Prostate gland (tissue), 2 donors: ENCODE results near the gene TAF3. TPM values are rescaled to one million over a fixed set of nuclear protein-coding genes. Genes with fewer than 3 reads are reported as not detected.

Experiments used
- DNase-seq: peaks from one replicate; pipeline ENCODE4 v3.0.0-alpha.2; 2019; ENCODE audit warnings: low spot score
- H3K27ac ChIP-seq, 2 donors: fragments of 200-600 bp; sonication (generic); 2 replicates each; pipeline ENCODE4 v1.5.1; 2017 to 2019
- H3K27me3 ChIP-seq: fragments of 200-600 bp; sonication (generic); replicated peaks from 2 replicates; pipeline ENCODE4 v1.5.1; 2019; ENCODE audit not compliant: insufficient read depth
- H3K36me3 ChIP-seq, 2 donors: fragments of 200-600 bp; sonication (generic); 1 replicate in 1 of 2; 2 replicates in 1 of 2; pipeline versions ENCODE4 v1.5.1 to v1.8.1; 2017 to 2019
- H3K4me1 ChIP-seq: fragments of 200-600 bp; sonication (generic); replicated peaks from 2 replicates; pipeline ENCODE4 v1.5.1; 2019
- H3K4me3 ChIP-seq, 2 donors: fragments of 200-600 bp; sonication (generic); 2 replicates each; pipeline ENCODE4 v1.5.1; 2017 to 2019
- H3K9me3 ChIP-seq: fragments of 200-600 bp; sonication (generic); 2 replicates; pipeline ENCODE4 v1.5.1; 2017
- POLR2A ChIP-seq: fragments of 450-650 bp; IDR thresholded peaks from one replicate; pipeline ENCODE4 v1.6.1; 2016; ENCODE audit warnings: antibody characterized with exemption, mild to moderate bottlenecking
- POLR2AphosphoS5 ChIP-seq: sonication (generic); formaldehyde crosslinking; IDR thresholded peaks from one replicate; pipeline ENCODE4 v1.6.1; 2017; ENCODE audit warnings: antibody characterized with exemption
- WGBS: methylation state at CpG from one replicate; pipeline ENCODE4 v1.1.5; 2018; 5-methylcytosine and 5-hydroxymethylcytosine counted together
- intact Hi-C: fragments of 100-400 bp; cut with DNase I; formaldehyde crosslinking; loops from one replicate; pipeline ENCODE4 v1.14.2; 2022
- total RNA-seq, 2 donors: library from RNA; depleted of rRNA; stranded (reverse); fragments of >200 nt; gene quantifications; one replicate each; pipeline ENCODE4 v1.1.0, GENCODE V29; 2016
- TF ChIP-seq, protein P1 (sequence below), 4 experiments: fragments of 200-600 bp in 2 of 4; fragments of 450-650 bp in 2 of 4; sonication (generic) in 2 of 4; IDR thresholded peaks; 1 replicate in 3 of 4; 2 replicates in 1 of 4; pipeline ENCODE4 v1.5.1; 2016 to 2019; ENCODE audit warnings: antibody characterized with exemption in 4 of 4, mild to moderate bottlenecking in 2 of 4, moderate library complexity in 2 of 4

TAF3 gene
- total RNA-seq, 2 donors from 2014 or later: 4.4 to 20.2 TPM

DNA sequence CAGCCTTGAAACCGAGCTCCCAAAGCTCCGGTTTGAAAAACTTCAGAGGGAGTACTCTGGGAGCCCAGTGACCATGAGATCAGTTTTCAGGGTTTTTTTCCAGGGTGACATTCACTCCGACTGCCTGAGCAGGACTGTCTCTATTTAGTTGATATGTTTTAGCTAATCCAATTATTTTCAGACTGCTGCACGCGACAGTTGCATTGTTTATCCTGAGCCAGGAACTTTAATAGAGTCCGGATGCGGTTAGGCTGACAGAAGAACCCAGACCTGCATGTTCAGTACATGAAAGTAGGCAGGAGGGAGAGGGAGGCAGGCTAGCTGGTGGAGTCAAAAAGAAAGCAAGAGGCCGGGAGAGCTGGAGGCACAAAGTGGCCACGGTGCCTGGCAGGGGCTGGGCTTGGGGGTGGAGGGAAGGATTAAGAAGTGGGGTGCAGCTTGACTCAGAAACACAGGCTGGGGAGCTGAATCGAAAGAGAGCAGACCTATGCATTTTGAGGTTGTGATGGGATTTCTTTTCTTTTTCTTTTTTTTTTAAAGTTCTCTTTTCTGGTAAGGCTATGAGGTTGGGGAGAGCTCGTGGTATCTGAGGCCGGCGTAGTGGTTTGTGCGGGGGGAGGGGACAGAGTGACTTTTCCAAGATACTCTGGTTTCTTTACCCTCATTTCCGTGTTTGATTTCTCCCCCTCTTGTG is 241.9 kb downstream of the TAF3 start:
- 19% methylated on average over 15 of the region's 15 CpGs for WGBS
- TF ChIP-seq POLR2AphosphoS5: peak; percentile 18
- TF ChIP-seq POLR2A: no peak
- DNase-seq: no peak
- intact Hi-C loops: no loop called here
- Histone ChIP-seq H3K4me1 (peaks cover 4% of the 10 kb centered on the region), H3K27ac (peak overlapping the region; percentile 52 to 75), H3K4me3 (peak overlapping the region; percentile 4 to 59), H3K9me3 (no peaks in the 10 kb centered on the region), H3K36me3 (no peaks in the 10 kb centered on the region), H3K27me3 (no peaks in the 10 kb centered on the region)

DNA sequence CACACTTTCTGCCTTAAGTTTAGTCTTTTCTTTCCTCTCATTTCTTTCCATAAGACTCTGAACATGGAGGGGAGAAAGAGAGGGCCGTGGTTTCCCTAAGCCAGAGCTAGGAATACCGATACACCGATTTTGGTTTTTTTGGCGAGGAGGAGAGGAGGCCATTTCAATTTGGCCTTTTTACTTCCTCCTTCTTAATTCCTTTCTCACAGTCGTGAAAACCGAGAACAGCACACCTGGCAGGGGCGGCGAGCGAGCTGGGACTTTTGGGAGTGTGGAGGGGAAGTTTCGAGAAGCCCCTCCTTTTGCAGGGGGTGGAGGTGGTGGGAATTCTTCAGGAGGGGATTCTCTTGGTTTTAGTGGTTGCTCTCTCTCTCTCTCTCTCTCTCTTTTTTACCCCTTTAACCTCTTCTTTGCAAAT is 242.4 kb downstream of the TAF3 start:
- Histone ChIP-seq H3K27me3 (no peaks in the 10 kb centered on the region), H3K27ac (peak overlapping the region; percentile 52 to 75)

DNA sequence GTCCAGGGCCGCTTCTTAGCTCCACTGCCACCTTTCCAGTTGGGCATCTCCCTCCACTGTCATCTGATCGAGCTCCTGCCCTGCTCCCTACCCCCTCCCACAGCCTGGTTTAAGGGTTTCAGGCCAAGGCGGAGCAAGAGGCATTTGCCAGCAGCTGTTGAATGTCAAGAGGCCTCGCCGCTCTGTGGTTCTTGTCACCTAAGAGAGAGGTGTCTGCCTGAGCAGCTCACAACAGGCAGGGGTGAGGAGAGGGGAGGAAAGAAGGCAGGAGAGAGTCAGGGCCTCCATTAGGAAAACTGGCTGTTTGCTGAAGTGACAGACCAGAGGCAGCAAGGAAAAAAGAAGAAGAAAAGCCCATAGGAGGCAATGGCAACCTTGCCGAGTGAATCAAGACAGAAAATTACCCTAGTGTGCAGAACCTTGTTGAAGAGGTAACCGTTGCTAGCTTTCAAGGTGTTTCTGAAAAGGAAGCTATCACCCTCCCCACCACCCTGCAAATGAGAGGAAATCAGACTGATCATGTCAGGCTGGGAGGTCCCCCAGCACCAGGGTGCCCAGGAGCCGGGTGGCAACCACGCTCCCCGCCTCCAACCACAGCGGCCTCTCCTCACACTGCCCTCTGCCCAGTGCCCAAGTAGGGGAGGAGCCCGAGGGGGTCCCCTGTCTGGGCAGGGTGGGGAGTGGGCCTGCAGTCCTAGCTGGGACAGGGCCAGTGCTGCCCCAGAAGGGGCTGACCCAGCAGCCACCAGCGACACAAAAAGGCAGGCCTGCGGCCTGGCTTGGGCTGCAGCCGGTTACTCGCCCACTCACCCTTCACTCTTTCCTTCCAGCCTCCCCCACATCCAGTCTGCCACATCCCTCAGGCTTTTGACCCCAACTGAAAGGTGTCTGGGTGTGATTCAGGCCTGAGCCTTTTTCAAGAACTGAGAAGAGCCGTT is 243.2 kb downstream of the TAF3 start:
- Histone ChIP-seq H3K36me3 (no peaks in the 10 kb centered on the region), H3K4me3 (peak overlapping the region in 1 of 2 donors; percentile 59), H3K27ac (peak overlapping the region; percentile 52 to 75), H3K9me3 (no peaks in the 10 kb centered on the region), H3K27me3 (no peaks in the 10 kb centered on the region), H3K4me1 (peaks cover 4% of the 10 kb centered on the region)
- WGBS: 65% methylated on average over 17 of the region's 17 CpGs
- intact Hi-C loops: no loop called here
- TF ChIP-seq, protein P1, sequence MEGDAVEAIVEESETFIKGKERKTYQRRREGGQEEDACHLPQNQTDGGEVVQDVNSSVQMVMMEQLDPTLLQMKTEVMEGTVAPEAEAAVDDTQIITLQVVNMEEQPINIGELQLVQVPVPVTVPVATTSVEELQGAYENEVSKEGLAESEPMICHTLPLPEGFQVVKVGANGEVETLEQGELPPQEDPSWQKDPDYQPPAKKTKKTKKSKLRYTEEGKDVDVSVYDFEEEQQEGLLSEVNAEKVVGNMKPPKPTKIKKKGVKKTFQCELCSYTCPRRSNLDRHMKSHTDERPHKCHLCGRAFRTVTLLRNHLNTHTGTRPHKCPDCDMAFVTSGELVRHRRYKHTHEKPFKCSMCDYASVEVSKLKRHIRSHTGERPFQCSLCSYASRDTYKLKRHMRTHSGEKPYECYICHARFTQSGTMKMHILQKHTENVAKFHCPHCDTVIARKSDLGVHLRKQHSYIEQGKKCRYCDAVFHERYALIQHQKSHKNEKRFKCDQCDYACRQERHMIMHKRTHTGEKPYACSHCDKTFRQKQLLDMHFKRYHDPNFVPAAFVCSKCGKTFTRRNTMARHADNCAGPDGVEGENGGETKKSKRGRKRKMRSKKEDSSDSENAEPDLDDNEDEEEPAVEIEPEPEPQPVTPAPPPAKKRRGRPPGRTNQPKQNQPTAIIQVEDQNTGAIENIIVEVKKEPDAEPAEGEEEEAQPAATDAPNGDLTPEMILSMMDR (IDR thresholded peaks at IDR 0.05): no peak
- peak; percentile 9 for TF ChIP-seq POLR2AphosphoS5
- no peak for TF ChIP-seq POLR2A
- DNase-seq: no peak

More for the DNA sequence above, 242.4 kb downstream of the TAF3 start:
- H3K4me1 ChIP-seq: peaks cover 4% of the 10 kb centered on the region
- TF ChIP-seq, protein P1 (IDR thresholded peaks at IDR 0.05): no peak
- H3K9me3 ChIP-seq: no peaks in the 10 kb centered on the region
- 36% methylated on average over 10 of the region's 10 CpGs for WGBS
- peak overlapping the region in 1 of 2 donors; percentile 59 for H3K4me3 ChIP-seq
- intact Hi-C loops: no loop called here
- DNase-seq: no peak
- no peaks in the 10 kb centered on the region for H3K36me3 ChIP-seq

DNA sequence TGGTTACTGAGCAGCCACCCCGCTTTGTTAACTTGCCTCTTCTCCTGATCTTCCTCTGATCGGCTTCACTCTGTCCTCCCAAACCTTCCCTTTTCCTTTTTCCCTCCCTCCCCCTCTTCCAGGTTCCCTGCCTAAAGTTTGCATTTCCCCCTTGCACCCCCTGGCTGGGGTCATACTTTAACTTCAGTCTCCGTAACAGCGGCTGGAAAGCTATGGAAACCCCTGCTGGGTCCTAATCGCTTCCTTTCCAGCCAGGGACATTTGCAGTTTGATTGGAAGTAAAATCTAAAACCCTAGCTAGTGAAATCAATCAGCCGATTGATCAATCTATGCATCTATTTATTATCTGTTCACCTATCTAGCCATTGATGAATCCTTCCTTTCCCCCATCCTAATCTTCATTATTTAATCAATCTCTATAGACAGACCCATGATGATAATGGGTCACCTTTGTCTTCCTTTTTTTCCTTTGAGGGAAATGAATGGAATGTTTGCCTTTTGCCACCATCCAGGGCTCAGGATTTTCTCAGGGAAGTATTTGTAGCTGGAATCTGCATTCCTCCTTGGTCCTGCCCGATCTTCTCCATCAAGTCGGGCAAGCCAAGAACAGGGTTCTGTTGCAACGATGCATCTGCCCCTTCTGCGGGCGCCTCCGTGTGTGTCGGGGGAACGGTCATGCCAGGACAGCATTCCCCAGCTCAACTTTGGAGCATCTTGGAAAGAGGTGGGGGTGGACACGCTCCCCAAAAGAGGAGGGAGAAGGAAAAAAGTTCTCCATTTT is 245.0 kb downstream of the TAF3 start:
- intact Hi-C loops: no loop called here
- Histone ChIP-seq H3K27ac (no peak overlapping the region), H3K4me3 (no peak overlapping the region), H3K36me3 (no peaks in the 10 kb centered on the region), H3K4me1 (peaks cover 4% of the 10 kb centered on the region), H3K27me3 (no peaks in the 10 kb centered on the region), H3K9me3 (no peaks in the 10 kb centered on the region)
- WGBS: 66% methylated on average over 15 of the region's 15 CpGs
- no peak for TF ChIP-seq POLR2AphosphoS5
- DNase-seq: no peak

DNA sequence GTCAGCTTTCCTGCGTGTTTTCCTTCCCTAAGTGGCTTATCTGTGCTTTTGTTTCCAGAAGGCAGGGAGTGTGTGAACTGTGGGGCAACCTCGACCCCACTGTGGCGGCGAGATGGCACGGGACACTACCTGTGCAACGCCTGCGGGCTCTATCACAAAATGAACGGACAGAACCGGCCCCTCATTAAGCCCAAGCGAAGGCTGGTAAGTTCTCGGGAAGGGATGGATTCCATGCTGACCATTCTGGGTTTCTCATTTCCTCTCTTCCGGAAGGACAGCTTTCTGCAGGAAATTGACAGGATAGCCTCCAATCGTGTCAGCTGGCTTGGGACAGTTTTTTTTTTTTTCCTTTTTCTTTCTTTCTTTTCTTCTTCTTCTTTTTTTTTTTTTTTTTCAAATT is 245.6 kb downstream of the TAF3 start:
- Histone ChIP-seq H3K4me1 (peaks cover 4% of the 10 kb centered on the region), H3K9me3 (no peaks in the 10 kb centered on the region), H3K4me3 (no peak overlapping the region), H3K27ac (no peak overlapping the region), H3K27me3 (no peaks in the 10 kb centered on the region), H3K36me3 (no peaks in the 10 kb centered on the region)
- WGBS: 83% methylated on average over 13 of the region's 13 CpGs
- DNase-seq: no peak
- intact Hi-C loops: no loop called here
- no peak for TF ChIP-seq POLR2AphosphoS5
- TF ChIP-seq, protein P1 (IDR thresholded peaks at IDR 0.05): no peak
- no peak for TF ChIP-seq POLR2A
